Adrenal gland (tissue), 12 donors: Measurements from ENCODE around the gene LMNTD2. TPM values are rescaled to one million over a fixed set of nuclear protein-coding genes. Genes with fewer than 3 reads are reported as not detected.

ENCODE experiments used
- DNase-seq, 7 donors: peaks; one replicate each; pipeline ENCODE4 v3.0.0-alpha.2; 2019 to 2020
- H3K27ac ChIP-seq, 5 donors: fragments of 200-600 bp; sonication (generic) in 4 of 5; 1 replicate in 3 of 5; 2 replicates in 2 of 5; pipeline versions ENCODE4 v1.5.1 to v1.8.0; 2016 to 2020; ENCODE audit warnings: mild to moderate bottlenecking in 1 of 5
- H3K27me3 ChIP-seq: fragments of 200-600 bp; 2 replicates; pipeline ENCODE4 v1.8.0; 2021
- H3K36me3 ChIP-seq, 2 donors: fragments of 200-600 bp; replicated peaks in 1 of 2; 1 replicate in 1 of 2; 2 replicates in 1 of 2; pipeline versions ENCODE4 v1.5.1 to v1.8.0; 2018 to 2022
- H3K4me1 ChIP-seq, 2 donors: fragments of 200-600 bp; replicated peaks in 1 of 2; 1 replicate in 1 of 2; 2 replicates in 1 of 2; pipeline versions ENCODE4 v1.5.1 to v1.8.0; 2018 to 2021
- H3K4me3 ChIP-seq, 4 donors: fragments of 200-600 bp; sonication (generic) in 3 of 4; one replicate each; pipeline ENCODE4 v1.5.1; 2016 to 2018
- H3K9me3 ChIP-seq, 3 donors: fragments of 200-600 bp; sonication (generic) in 1 of 3; replicated peaks in 1 of 3; 1 replicate in 2 of 3; 2 replicates in 1 of 3; pipeline versions ENCODE4 v1.5.1 to v1.8.0; 2016 to 2021
- CTCF ChIP-seq, 6 experiments: fragments of 450-650 bp in 4 of 6; fragments of 200-600 bp in 2 of 6; sonication (generic) in 1 of 6; IDR thresholded peaks; 1 replicate in 5 of 6; 2 replicates in 1 of 6; pipeline versions ENCODE4 v1.5.1 to v1.8.0; 2016 to 2021; ENCODE audit warnings: antibody characterized with exemption in 6 of 6, mild to moderate bottlenecking in 2 of 6, moderate library complexity in 1 of 6
- POLR2A ChIP-seq, 2 donors: fragments of 450-650 bp; IDR thresholded peaks; one replicate each; pipeline ENCODE4 v1.6.1; 2017; ENCODE audit warnings: antibody characterized with exemption in 2 of 2, mild to moderate bottlenecking in 2 of 2, moderate library complexity in 1 of 2
- WGBS, 4 donors: extraction: QIAGEN DNeasy Blood & Tissue Kit in 2 of 4; methylation state at CpG; one replicate each; pipeline versions ENCODE4 v1.1.5 to v1.1.7; 2013 to 2017; 5-methylcytosine and 5-hydroxymethylcytosine counted together
- intact Hi-C, 2 donors: fragments of 100-400 bp; cut with DNase I; formaldehyde crosslinking; loops; one replicate each; pipeline versions ENCODE4 v1.14.1 to v1.15.0; 2022 to 2023
- polyA plus RNA-seq, 3 donors: library from polyadenylated mRNA; stranded (reverse); fragments of 200-250 nt in 2 of 3; fragments of 350-450 nt in 1 of 3; fragmentation: Illumina TruSeq in 1 of 3; extraction: RNeasy Lipid Tissue Mini Kit (QIAGEN cat#74804) in 1 of 3; gene quantifications; one replicate each; pipeline ENCODE4 v1.2.3, GENCODE V29; 2013 to 2014
- total RNA-seq, 9 donors: library from RNA; depleted of rRNA in 4 of 9; stranded (reverse); fragments of >200 nt in 4 of 9; fragments of 120-200 nt in 1 of 9; fragmentation: NEBNext Ultra II Directional in 1 of 9; extraction: Animal tissue kit (Norgen Biotek cat#: 25700) in 1 of 9; gene quantifications; one replicate each; pipeline versions ENCODE4 v1.1.0 to v1.2.4, GENCODE V29; 2013 to 2023
- donor health status: healthy with polysubstance abuse.
- donor health status: Bipolar disorder and iron deficiency.
- donor health status: DM: yes; HTN: yes; CAD: no.
- donor health status: DM: no; HTN: no; CAD: no.
- donor health status: DM: no; HTN: no; CAD: no.
- donor health status: DM: yes; HTN: yes; CAD: no.

LMNTD2 gene
- total and polyA plus RNA-seq, 12 donors: 0.20 to 21.0 (median 6.1) TPM

GRCh38 chr11:538431-539051, 22.0 kb downstream of the LMNTD2 start:
- DNase-seq: peak in 1 of 7 donors; percentile 16
- Histone ChIP-seq H3K36me3 (peaks cover 0 to 2% of the 10 kb centered on the region in 2 donors), H3K4me3 (no peak overlapping the region), H3K9me3 (no peaks in the 10 kb centered on the region), H3K27ac (no peak overlapping the region), H3K27me3 (no peaks in the 10 kb centered on the region), H3K4me1 (peaks cover 14 to 26% of the 10 kb centered on the region in 2 donors)
- intact Hi-C loops: no loop called here
- TF ChIP-seq POLR2A (IDR thresholded peaks at IDR 0.05) (no peak), CTCF (IDR thresholded peaks at IDR 0.05) (no peak)
- 88 to 92% (median 92%) methylated on average over 6 to 20 of the region's 20 CpGs for WGBS, 4 donors

GRCh38 chr11:537622-538430, 22.7 kb downstream of the LMNTD2 start:
- intact Hi-C loops: no loop called here
- H3K4me1 ChIP-seq: peaks cover 14 to 26% of the 10 kb centered on the region in 2 donors
- TF ChIP-seq CTCF (IDR thresholded peaks at IDR 0.05): no peak
- peaks cover 0 to 9% of the 10 kb centered on the region in 2 donors for H3K36me3 ChIP-seq
- peak in 1 of 7 donors; percentile 25 for DNase-seq
- H3K27ac ChIP-seq: no peak overlapping the region
- H3K27me3 ChIP-seq: no peaks in the 10 kb centered on the region
- WGBS, 4 donors: 47 to 100% (median 60%) methylated on average over 2 to 19 of the region's 19 CpGs
- peak overlapping the region in 1 of 4 donors; percentile 55 for H3K4me3 ChIP-seq
- H3K9me3 ChIP-seq: no peaks in the 10 kb centered on the region

GRCh38 chr11:536841-537621, 23.5 kb downstream of the LMNTD2 start, which contains the start of gene LRRC56:
Gene LRRC56, plus strand, starts transcription at chr11:537527. Its CDS starts 3,158 bp downstream, at chr11:540685.
- Histone ChIP-seq H3K9me3 (no peaks in the 10 kb centered on the region), H3K27me3 (no peaks in the 10 kb centered on the region), H3K4me3 (peak within 1 kb of the TSS in 1 of 4 donors; percentile 55), H3K27ac (no peak within 1 kb of the TSS), H3K4me1 (peaks cover 14 to 26% of the 10 kb centered on the region in 2 donors), H3K36me3 (peaks cover 0 to 17% of the 10 kb centered on the region in 2 donors)
- peak; percentile 65 to 90 (median 77) for DNase-seq
- TF ChIP-seq POLR2A (IDR thresholded peaks at IDR 0.05): peak in 1 of 2 donors; percentile 15
- TF ChIP-seq CTCF (IDR thresholded peaks at IDR 0.05): no peak
- whole genome bisulfite sequencing, 4 donors: 3 to 10% (median 5%) methylated on average over 4 to 93 of the region's 93 CpGs
- intact Hi-C loops: no loop called here
